RWPE1 (cell line): ENCODE results near the gene PRKCQ.

Source experiments
- CTCF ChIA-PET: fragments of 350-600 bp; sonication (Branson Sonifier 250); formaldehyde crosslinking; extraction: SDS; loops from one replicate; lab custom pipeline; 2021; lab: Yijun Ruan, JAX
- POLR2A ChIA-PET: fragments of 400-600 bp; formaldehyde crosslinking; extraction: SDS; loops from one replicate; lab custom pipeline; 2020; ENCODE audit warnings: antibody characterized with exemption; ENCODE audit not compliant: low non-redundant PET; lab: Yijun Ruan, JAX
- DNase-seq: peaks from one replicate; pipeline ENCODE4 v3.0.0; 2012; ENCODE audit warnings: low spot score
- H3K27ac ChIP-seq: fragments of 450-650 bp; 2 replicates; pipeline ENCODE4 v1.5.1; 2017
- TF ChIP-seq, protein P1 (sequence below): fragments of 450-650 bp; conservative IDR thresholded peaks from 2 replicates; pipeline ENCODE4 v1.5.1; 2017; ENCODE audit warnings: low read depth, mild to moderate bottlenecking

Gene PRKCQ

DNA sequence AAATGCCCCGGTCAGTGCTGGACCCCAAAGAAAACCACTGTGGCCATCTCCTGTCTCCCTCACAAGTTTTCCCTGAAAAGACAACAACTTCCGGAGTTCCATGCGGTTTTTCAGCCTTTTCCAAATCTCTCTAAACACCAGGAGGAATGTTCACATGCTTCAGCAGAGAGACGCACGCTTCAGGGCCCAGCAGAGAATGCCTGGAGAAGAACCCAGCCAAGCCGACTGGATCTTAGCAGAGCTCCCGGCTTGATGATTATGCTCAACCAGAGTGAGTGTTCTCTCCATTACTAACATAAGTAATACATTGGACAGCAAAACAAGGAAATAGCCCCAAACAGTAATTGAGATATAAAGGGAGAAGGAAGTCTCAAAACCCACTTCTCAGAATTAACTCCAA, 17.9 kb downstream of the PRKCQ start:
- TF ChIP-seq, protein P1, sequence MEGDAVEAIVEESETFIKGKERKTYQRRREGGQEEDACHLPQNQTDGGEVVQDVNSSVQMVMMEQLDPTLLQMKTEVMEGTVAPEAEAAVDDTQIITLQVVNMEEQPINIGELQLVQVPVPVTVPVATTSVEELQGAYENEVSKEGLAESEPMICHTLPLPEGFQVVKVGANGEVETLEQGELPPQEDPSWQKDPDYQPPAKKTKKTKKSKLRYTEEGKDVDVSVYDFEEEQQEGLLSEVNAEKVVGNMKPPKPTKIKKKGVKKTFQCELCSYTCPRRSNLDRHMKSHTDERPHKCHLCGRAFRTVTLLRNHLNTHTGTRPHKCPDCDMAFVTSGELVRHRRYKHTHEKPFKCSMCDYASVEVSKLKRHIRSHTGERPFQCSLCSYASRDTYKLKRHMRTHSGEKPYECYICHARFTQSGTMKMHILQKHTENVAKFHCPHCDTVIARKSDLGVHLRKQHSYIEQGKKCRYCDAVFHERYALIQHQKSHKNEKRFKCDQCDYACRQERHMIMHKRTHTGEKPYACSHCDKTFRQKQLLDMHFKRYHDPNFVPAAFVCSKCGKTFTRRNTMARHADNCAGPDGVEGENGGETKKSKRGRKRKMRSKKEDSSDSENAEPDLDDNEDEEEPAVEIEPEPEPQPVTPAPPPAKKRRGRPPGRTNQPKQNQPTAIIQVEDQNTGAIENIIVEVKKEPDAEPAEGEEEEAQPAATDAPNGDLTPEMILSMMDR: no peak
- H3K27ac ChIP-seq: no peak overlapping the region
- ChIA-PET POLR2A (no interaction called here), CTCF (interaction anchor here (0.6 kb wide), 1 partner anchor 78 kb away, joined by 3 read pairs; no protein-coding TSS in a partner anchor)
- no peak for DNase-seq

DNA sequence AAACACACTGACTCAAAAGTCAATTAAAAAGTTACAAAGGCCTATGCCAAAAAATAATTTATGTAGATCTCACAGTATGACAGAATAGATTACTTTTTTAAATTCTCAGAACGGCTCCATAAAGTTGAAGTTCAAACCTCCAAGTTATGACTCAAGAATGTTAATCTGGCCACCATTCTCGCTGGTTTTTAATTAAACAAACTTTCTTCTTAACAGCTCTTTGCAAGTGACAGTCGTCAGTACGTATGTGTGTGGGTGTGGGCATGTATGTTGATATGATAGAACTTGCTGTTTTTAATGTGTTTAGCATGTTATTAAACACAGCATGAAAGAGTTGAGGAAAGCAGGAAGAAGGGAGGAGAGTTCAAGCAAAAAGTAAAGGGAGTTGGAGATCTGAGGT, 18.5 kb downstream of the PRKCQ start:
- POLR2A ChIA-PET: no interaction called here
- H3K27ac ChIP-seq: no peak overlapping the region

DNA sequence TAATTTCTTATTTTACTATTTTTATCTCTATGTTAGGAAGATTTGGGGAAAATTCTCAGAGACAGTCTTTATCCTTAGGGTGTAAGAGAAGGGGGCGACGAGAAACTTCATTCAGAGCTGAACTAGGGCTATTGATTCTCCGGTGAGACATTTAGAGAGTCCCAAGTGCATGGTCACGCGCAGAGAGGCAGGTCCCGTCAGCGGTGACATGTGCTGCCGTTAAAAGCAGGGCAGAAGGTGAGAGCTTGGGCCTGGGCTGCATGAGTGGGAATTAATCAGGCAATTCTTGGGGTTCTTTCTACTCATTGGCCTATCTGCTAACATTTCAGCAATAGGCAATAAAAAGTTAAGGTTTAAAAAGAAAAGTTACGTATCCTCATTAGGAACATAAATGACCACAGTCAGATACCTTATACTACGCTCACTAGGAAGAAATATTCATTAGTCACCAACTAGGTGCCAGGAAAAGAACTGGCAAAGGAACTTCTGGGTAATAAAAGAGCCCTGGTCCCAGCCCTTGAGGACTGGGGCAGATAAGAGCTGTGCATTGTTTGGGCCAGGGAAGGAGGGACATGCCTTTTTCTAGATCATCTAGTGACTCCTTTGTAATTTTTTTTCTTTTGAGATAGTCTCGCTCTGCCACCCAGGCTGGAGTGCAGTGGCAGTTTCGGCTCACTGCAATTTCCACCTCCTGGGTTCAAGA, 21.2 kb downstream of the PRKCQ start:
- ChIA-PET CTCF (no interaction called here), POLR2A (no interaction called here)
- H3K27ac ChIP-seq: no peak overlapping the region
- TF ChIP-seq, protein P1: no peak
- no peak for DNase-seq

More for the DNA sequence above, 18.5 kb downstream of the PRKCQ start:
- TF ChIP-seq, protein P1: no peak
- CTCF ChIA-PET: no interaction called here
- DNase-seq: no peak

DNA sequence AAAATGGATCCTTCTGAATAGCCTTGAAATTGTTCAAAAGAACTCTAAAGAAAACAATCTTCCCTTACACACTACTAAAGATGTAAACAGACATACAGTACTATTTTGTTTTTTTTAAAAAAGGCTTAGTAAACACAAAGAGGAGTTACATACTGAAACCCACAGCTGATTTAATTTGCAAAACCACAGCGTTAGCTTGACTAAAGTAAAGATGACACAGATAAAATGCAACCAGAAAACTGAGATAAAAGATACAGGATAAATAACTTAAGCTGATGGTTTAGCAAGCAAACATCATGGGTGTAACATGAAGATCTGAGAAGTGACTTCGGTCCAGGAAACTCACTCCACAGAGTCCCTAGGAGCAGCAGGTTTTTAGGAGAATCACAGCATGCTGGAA, 21.8 kb downstream of the PRKCQ start:
- DNase-seq: no peak
- ChIA-PET POLR2A (no interaction called here), CTCF (no interaction called here)
- TF ChIP-seq, protein P1: no peak
- H3K27ac ChIP-seq: no peak overlapping the region

DNA sequence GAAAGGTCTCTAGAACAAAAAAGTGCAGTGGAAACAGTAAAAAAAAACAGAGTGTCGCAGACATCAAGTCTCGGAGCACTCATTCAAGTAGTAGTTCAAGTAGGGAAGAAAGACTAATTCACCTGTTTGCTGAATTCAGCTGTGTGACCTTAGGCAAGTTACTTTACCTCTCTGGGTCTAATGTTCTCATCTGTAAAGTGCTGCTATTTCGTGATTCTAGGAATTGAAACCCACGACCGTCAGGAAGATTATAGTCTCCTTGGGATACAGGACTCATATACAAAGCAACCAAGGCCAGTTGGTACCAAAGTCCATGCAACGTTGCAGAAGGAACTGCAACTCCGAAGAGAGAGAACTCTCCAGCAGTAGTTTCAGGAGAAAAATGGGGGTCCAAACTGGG, 26.1 kb downstream of the PRKCQ start:
- TF ChIP-seq, protein P1: no peak
- POLR2A ChIA-PET: no interaction called here
- CTCF ChIA-PET: no interaction called here

DNA sequence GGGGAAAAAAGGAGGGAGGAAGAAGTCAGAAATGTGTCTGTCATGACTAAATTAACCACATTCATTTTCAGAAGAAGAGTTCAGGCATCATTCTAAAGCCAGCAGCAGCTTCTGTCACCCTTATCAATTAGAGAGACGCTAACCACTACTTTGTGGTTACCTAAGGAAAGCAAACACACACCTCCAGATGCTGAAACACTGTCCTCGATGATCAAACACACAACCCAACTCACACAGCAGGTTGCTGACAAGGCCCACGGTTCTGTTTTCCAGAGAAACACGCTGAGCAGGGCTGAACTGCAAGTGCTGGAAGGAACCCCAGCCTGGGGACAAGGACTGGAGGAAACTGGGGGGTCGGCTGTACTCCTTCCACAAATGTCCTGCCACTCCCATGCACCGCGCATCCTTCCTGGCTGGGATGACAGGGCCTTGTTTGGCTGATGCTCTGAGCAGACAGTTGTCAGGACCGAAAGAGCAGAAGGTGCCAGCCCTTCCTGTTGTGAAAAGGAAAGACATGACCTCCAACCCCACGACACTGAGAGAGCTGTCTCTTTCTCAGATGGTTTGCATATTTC, 36.6 kb downstream of the PRKCQ start:
- POLR2A ChIA-PET: no interaction called here

More for the DNA sequence above, 26.1 kb downstream of the PRKCQ start:
- no peak for DNase-seq
- no peak overlapping the region for H3K27ac ChIP-seq

More for the DNA sequence above, 36.6 kb downstream of the PRKCQ start:
- H3K27ac ChIP-seq: no peak overlapping the region
- CTCF ChIA-PET: interaction anchor here (0.5 to 0.6 kb wide), 4 partner anchors 12 to 771 kb away, joined by 3 to 5 read pairs (median 4); no protein-coding TSS in a partner anchor
- DNase-seq: no peak
- TF ChIP-seq, protein P1: no peak
